D721Med (cell line): Measurements from ENCODE around the gene VEZF1.

ENCODE experiments used
- DNase-seq: peaks from one replicate; pipeline ENCODE4 v3.0.0; 2011; ENCODE audit warnings: low spot score; ENCODE audit not compliant: insufficient read length
- FAIRE-seq: peaks from 2 replicates; lab custom pipeline; 2011; peaks lifted over from hg19 to GRCh38; lab: Jason Lieb, UNC
- TF ChIP-seq, protein P1 (sequence below): IDR thresholded peaks from 2 replicates; pipeline ENCODE4 v1.5.1; 2012; ENCODE audit warnings: mild to moderate bottlenecking, control low read depth; ENCODE audit not compliant: insufficient read depth; ENCODE audit errors: missing control alignments

The VEZF1 gene

DNA sequence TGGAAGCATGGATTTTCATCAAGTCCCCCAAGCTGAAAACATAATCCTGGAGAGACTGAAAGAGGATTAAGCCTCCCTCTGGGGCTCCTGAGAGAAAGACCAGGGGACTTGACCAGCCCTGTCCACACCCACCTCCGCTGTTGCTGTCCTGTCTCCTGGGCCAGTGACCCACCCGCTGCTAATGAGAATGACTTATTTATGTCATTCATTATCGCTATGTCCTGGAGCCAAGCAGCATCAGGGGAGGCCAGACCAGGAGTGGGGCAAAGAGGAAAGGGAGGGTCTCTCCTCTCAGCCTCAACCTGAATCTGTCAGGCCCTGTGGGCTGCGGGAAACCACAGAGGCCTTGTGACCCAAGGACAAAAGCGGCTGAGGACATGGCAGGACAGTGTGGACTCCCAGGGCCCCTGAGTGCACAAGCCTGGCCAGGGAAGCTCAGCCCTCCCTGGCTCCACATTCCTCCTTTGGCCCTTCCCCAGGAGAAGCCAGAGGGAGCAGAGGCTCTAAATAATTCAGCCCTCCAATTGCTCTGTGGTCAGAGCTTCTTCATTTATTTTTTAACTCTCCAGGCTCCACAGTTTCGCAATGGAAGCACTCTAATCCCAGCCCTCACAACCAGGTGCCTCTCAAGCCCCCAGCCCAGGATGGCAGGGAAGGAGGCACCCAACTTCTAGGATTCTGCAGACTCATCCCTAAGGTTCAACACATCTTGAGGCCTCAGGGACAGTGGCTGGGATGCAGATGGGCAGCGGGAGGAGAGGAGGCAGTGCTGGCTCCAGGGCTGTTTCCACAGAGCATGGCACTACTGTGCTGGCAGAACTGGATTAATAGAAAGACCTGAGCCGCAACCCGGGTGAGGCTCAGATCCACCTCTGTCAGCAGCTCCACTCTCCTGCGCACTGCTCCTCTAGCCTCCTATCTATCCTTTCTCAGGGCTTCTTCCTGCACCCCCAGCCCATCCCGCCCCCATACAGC is 51.9 kb downstream of the VEZF1 start:
- peak; percentile 77 for DNase-seq
- FAIRE-seq = no peak
- TF ChIP-seq, protein P1, sequence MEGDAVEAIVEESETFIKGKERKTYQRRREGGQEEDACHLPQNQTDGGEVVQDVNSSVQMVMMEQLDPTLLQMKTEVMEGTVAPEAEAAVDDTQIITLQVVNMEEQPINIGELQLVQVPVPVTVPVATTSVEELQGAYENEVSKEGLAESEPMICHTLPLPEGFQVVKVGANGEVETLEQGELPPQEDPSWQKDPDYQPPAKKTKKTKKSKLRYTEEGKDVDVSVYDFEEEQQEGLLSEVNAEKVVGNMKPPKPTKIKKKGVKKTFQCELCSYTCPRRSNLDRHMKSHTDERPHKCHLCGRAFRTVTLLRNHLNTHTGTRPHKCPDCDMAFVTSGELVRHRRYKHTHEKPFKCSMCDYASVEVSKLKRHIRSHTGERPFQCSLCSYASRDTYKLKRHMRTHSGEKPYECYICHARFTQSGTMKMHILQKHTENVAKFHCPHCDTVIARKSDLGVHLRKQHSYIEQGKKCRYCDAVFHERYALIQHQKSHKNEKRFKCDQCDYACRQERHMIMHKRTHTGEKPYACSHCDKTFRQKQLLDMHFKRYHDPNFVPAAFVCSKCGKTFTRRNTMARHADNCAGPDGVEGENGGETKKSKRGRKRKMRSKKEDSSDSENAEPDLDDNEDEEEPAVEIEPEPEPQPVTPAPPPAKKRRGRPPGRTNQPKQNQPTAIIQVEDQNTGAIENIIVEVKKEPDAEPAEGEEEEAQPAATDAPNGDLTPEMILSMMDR = no peak

DNA sequence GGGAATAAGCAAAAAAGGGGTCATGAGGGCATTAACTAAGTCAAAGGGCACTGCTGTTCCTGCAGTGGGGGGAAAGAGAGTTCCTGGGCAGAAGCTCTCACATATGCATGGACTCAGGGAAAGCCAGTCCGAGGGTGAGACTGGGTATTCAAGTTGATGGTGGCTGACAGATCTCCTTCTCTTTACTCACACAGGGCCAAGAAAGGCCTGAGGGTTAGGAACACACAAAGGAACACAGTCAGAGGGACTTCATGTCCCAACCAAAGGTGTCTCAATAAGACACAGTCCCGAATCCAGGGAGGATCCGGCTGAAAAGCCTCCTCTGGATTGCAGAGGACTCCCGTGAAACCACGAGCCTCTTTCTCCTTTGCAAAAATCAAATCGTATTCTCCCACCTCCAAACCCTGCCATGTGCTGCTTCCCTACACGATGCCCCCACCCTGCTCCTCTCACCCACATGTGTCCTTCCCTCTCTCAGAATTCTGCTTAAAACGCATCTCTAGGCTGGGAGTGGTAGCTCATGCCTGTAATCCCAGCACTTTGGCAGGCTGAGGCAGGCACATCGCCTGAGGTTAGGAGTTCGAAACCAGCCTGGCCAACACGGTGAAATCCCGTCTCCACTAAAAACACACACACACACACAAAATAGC is 56.4 kb downstream of the VEZF1 start:
- TF ChIP-seq, protein P1 = no peak
- DNase-seq (no peak), FAIRE-seq (no peak)

DNA sequence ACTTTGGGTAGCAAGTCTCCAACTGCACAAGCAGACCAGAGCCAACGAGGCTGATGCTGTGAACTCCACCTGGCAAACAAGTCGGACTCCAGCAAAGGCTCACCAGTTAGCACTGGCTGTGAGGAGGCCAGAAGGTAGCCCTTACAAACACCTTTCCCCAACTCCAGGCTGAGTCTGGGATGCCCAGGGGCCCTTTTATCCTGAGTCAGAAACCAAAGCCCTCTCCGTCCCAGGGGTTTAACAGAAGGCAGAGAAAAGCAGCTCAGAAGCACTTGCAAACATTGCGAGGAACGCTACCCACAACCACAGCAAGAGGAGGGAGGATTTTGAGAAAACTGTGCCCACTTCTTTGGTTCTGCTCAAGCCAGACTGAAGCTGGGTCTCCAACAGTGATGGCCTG is 57.8 kb downstream of the VEZF1 start:
- TF ChIP-seq, protein P1 = no peak
- DNase-seq (no peak), FAIRE-seq (no peak)

DNA sequence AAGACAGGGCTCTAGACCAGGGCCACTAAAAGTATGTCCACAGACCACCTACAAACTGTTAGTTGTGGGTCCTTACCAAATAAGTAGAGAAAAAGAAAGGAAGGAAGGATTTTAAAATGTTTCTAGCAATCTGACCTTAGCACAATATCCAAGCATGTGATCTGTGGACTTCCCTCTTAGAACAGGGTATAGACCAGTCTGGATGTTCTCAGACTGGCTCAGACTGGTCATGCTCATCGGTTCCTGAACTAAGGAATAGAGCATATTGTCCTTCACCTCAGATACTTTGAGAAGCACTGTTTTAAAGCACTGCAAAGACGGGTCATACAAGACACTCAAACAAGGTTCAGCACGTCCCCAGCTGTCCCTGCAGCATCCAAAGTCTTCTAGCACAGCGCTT is 58.7 kb downstream of the VEZF1 start:
- no peak for FAIRE-seq
- TF ChIP-seq, protein P1 = no peak
- DNase-seq = no peak

DNA sequence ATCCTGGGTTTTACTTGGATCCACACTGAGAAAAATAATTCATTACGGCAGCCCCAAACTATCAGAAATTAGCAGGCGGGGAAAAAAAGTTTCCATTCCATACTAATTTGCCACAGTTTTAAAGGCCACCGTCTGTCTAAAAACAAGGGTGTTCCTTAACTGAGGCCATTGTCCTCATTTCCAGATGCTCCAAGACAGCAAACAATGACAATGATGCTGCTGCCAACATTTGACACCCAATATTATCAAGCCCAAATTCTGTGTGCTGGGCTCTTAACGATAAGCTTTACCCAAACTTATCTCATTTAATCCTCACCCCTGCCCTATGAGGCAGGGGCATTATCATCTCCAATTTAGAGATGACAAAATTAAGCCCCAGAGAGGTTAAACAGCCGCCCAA is 59.1 kb downstream of the VEZF1 start:
- no peak for FAIRE-seq
- no peak for DNase-seq
- TF ChIP-seq, protein P1 = no peak

DNA sequence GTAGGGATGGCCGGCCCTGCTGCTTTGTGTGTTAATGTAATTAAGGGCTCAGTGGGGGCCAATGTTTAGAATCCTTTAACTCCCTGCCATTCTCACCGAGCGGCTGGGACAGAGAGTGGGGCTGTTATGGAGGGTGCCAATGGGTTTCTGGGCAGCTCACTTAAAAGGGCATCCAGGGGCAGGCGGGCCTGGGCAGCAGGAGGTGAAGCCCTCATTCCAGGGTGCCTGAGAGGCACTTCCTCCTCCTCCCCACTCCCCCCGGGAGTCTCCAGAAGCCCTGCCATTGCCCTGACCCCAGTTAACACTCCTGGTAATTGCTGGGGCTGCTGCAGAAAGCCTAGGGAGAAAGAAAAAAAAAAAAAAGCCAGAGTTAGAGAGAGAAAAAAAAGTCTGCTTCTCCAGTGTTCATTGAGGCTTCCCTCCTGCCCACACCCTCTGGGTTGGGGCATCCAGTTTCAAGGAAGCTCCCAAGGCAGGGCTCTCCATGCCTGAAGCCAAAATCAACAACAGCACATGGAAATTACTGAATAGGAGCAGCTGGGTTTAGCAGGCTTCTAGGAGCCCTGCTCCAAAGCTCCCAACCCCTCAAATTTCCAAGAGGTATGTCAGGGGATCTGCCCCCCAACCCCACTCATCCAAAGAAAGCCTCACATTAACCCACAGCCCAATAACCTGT is 60.9 kb downstream of the VEZF1 start:
- DNase-seq (no peak), FAIRE-seq (no peak)
- TF ChIP-seq, protein P1 = no peak
